HG03064 (cell line): ENCODE measurements around the gene ZNF280A.

Source experiments
- ATAC-seq: cut with Tn5 transposase; IDR thresholded peaks from one replicate; pipeline ENCODE4 v1.9.1; 2021; ENCODE audit warnings: low read depth; ENCODE audit not compliant: unreplicated experiment

ZNF280A gene, protein sequence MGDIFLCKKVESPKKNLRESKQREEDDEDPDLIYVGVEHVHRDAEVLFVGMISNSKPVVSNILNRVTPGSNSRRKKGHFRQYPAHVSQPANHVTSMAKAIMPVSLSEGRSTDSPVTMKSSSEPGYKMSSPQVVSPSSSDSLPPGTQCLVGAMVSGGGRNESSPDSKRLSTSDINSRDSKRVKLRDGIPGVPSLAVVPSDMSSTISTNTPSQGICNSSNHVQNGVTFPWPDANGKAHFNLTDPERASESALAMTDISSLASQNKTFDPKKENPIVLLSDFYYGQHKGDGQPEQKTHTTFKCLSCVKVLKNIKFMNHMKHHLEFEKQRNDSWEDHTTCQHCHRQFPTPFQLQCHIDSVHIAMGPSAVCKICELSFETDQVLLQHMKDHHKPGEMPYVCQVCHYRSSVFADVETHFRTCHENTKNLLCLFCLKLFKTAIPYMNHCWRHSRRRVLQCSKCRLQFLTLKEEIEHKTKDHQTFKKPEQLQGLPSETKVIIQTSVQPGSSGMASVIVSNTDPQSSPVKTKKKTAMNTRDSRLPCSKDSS

DNA sequence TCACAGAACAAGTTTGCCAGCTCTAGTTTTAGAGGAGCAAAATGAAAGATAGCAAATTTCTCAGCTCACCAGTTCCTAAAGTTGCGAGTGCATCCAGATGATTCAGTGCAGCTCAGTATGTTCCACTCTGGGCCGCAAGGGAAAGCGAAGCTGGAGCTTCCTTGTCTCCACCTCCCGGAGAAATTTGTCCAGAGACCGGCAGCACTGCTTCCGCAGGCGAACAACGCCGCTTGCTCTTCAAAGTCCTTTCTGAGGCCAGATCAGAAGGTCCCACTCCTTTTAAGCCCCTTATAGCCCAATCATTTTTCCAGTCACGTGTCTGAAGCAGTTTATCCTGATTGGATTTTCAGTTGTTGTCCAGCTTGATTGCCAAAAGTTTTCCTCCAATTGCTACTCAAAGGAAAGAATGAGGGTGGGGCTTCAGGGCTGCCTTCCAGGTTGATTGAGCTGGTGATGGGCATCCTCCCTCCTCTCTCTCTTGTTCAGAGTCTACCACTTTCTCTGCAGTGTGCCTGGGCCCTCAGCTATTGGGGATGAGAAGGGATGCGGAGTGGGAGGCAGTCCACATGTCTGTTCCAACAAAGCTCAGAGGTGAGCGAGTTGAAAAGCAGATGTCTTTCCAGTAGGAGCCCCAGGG lies at the start of gene ZNF280A:
TSS of gene ZNF280A (minus strand) at position 251 of the 637 bp plus-strand sequence. CDS start 4,640 bp downstream, outside the sequence.
- ATAC-seq = no peak

DNA sequence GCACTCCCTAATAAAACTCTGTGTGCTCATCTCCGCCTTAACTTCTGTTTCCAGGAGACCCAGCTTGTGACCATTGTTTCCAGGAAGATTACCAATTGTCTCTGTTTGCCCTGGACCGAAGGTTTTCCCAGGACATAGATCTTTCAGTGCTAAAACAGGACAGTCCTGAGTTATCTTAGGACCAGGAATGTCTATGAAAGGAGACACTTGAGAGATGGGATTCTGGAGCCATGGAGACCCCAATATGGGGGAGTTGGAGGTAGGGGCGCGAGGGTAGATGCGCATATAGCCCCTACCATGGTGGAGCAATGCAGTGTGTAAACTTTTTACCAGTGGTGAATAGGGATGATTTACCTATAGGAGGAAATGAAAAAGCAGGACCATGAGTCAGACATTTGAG lies 49.1 kb upstream of the ZNF280A start:
- ATAC-seq = no peak

- no peak for ATAC-seq
Measured at GRCh38 chr22:22565981-22566380, 45.9 kb upstream of the ZNF280A start.

GRCh38 chr22:22558972-22559603 lies 39.0 kb upstream of the ZNF280A start, which contains the start of gene PRAME:
Gene PRAME, minus strand, starts transcription at chr22:22559265. Its CDS starts 2,433 bp downstream, at chr22:22556832.
- no peak for ATAC-seq

- no peak for ATAC-seq
Measured at GRCh38 chr22:22558071-22558971, 38.3 kb upstream of the ZNF280A start.

GRCh38 chr22:22556995-22557925 lies 37.2 kb upstream of the ZNF280A start:
- ATAC-seq = no peak

- ATAC-seq = no peak
Measured at GRCh38 chr22:22556578-22556977, 36.5 kb upstream of the ZNF280A start.

DNA sequence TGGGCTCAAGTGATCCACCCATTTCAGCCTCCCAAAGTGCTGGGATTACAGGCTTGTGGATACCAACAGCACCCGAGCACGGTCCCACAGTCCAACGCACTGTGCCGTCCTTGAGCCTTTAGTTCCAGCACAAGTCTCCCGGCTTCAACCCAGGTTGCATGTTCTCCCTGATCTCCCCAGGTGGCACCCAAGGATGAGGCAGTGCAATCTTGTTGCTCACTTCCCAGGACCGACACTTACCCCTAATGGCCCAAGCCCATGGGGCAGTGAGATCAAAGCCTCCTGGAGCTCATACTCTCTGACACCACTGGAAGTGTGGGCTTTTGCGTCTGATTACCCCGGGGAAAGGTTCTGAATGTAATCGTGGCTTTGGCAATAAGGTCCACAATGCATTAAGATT lies 35.5 kb upstream of the ZNF280A start:
- ATAC-seq = no peak

GRCh38 chr22:22554587-22555284 lies 34.7 kb upstream of the ZNF280A start:
- ATAC-seq = no peak

GRCh38 chr22:22553735-22554586 lies 33.9 kb upstream of the ZNF280A start:
- ATAC-seq = no peak

- no peak for ATAC-seq
Measured at GRCh38 chr22:22553141-22553540, 33.1 kb upstream of the ZNF280A start.

DNA sequence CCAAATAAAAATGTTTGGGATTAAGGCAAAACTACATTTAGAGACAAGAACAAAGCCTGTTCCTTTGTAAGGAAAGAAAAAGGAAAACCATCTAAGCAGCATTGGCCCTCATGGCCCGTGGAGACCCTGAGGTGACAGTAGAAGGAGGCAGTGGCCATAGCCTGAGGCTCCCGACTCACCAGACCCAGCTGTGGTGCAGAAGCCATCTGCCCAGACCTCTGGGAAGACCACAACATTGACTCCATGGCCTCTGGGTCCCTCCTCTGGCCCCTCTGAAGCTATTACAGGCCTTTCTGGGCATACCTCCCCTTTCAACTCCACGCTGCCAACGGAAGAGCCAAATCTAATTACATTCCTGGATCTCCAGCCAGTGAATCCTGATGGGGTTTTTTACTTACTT lies 32.6 kb upstream of the ZNF280A start:
- ATAC-seq = no peak

DNA sequence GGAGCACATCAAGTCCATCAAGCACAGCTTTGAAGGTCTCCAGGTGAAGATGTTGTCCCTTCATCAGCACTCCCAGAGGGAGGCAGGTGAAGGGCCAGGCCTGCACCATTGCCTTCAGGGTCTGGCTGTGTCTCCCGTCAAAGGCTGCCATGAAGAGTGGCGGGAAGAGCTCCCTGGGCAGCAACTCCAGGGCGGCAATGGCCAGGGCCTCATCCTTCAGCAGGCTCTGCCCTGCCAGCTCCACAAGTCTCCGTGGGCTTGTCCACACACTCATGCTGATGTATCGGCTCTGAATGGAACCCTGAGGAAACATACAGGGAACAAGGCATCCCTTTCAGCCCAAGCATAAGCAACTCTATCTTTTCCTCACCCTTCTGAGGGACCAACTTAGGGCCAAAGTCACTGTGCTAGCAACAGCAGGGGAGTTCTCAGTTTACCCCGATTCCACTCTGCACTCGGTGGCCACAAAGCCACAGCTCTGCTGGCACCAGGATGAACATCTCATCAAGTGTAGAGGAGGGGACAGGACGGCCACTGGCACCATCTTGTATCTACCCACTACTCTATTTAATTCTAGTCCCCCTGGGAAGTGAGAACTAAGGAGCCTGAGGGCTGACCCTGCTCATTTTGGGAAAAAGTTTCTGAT lies 30.8 kb upstream of the ZNF280A start:
- ATAC-seq = no peak

DNA sequence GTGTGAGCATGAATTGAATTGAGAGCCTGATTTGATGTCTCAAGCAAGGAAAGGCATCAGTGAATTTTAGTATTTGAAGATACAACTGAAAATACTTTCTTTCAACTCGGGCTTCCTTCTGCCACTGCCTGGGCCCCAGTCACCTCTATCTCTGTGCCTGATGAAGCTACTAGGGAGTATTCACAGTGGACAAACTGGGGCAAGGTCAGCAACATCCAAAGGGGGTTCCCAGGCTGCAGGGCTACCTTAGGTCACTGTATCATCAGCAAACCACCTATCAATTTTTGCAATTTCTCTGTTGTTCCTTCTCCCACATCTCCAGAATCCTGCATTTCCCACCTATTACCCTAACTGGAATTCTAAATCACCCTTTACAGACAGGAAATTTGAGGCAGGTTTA lies 28.8 kb upstream of the ZNF280A start:
- ATAC-seq = no peak

GRCh38 chr22:22548317-22548716 lies 28.2 kb upstream of the ZNF280A start:
- no peak for ATAC-seq

GRCh38 chr22:22547692-22548300 lies 27.7 kb upstream of the ZNF280A start:
- ATAC-seq = no peak

GRCh38 chr22:22547226-22547625 lies 27.2 kb upstream of the ZNF280A start:
- no peak for ATAC-seq
